Glutamatergic neuron (in vitro differentiated cells): ENCODE results near the gene UNC80. TPM values are rescaled to one million over a fixed set of nuclear protein-coding genes. Genes with fewer than 3 reads are reported as not detected.
"Not testable (repeated sequence)": the region's sequence is repeated elsewhere in the genome, so short reads cannot be mapped to it uniquely, and the experiment has no call there.

Experiments
- DNase-seq: peaks from one replicate; pipeline ENCODE4 v3.0.0; 2022
- H3K27ac Mint-ChIP-seq: one replicate; pipeline ENCODE4 v1.8.0; 2020; ENCODE audit warnings: mild to moderate bottlenecking, mixed read lengths, inconsistent platforms; ENCODE audit not compliant: unreplicated experiment
- H3K27me3 Mint-ChIP-seq: one replicate; pipeline ENCODE4 v1.8.0; 2020; ENCODE audit warnings: mild to moderate bottlenecking, moderate library complexity, mixed read lengths, inconsistent platforms; ENCODE audit not compliant: unreplicated experiment
- H3K36me3 Mint-ChIP-seq: one replicate; pipeline ENCODE4 v1.8.0; 2020; ENCODE audit warnings: mild to moderate bottlenecking, mixed read lengths, inconsistent platforms; ENCODE audit not compliant: unreplicated experiment
- H3K4me1 Mint-ChIP-seq: one replicate; pipeline ENCODE4 v1.8.0; 2020; ENCODE audit warnings: mild to moderate bottlenecking, low read depth, mixed read lengths, inconsistent platforms; ENCODE audit not compliant: unreplicated experiment
- H3K4me3 Mint-ChIP-seq: one replicate; pipeline ENCODE4 v1.8.0; 2020; ENCODE audit warnings: mild to moderate bottlenecking, mixed read lengths, inconsistent platforms; ENCODE audit not compliant: unreplicated experiment
- H3K9me3 Mint-ChIP-seq: one replicate; pipeline ENCODE4 v1.8.0; 2020; ENCODE audit warnings: mild to moderate bottlenecking, moderate library complexity, mixed read lengths, inconsistent platforms; ENCODE audit not compliant: unreplicated experiment
- total RNA-seq: library from RNA; stranded (reverse); fragmentation: NEBNext Ultra II Directional; extraction: Animal tissue kit (Norgen Biotek cat#: 25700); gene quantifications from one replicate; pipeline ENCODE4 v1.2.1, GENCODE V29; 2021; ENCODE audit not compliant: unreplicated experiment
- TF ChIP-seq, protein P1 (sequence below): fragments of 200-600 bp; sonication (generic); IDR thresholded peaks from one replicate; pipeline ENCODE4 v1.5.0; 2021; ENCODE audit not compliant: partially characterized antibody, unreplicated experiment

The UNC80 gene
- total RNA-seq, 1 donor from 2014 or later = 9.0 TPM

DNA sequence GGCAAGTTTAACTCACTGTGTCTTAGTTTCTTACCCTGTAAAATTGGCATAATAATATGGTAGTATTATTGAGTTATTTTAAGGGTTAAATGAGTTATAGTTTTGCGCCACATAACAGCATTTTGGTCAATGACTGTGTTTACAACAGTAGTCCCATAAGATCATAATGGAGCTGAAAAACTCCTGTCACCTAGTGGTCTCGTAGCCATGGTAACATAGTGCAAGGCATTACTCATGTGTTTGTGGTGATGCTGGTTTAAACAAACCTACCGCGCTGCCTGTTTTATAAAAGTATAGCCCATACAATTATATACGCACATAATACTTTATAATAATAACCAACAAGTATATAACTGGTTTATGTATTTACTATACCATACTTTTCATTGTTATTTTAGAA is 15.8 kb downstream of the UNC80 start:
- TF ChIP-seq, protein P1, sequence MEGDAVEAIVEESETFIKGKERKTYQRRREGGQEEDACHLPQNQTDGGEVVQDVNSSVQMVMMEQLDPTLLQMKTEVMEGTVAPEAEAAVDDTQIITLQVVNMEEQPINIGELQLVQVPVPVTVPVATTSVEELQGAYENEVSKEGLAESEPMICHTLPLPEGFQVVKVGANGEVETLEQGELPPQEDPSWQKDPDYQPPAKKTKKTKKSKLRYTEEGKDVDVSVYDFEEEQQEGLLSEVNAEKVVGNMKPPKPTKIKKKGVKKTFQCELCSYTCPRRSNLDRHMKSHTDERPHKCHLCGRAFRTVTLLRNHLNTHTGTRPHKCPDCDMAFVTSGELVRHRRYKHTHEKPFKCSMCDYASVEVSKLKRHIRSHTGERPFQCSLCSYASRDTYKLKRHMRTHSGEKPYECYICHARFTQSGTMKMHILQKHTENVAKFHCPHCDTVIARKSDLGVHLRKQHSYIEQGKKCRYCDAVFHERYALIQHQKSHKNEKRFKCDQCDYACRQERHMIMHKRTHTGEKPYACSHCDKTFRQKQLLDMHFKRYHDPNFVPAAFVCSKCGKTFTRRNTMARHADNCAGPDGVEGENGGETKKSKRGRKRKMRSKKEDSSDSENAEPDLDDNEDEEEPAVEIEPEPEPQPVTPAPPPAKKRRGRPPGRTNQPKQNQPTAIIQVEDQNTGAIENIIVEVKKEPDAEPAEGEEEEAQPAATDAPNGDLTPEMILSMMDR = no peak
- Mint-ChIP-seq H3K36me3 (no peaks in the 10 kb centered on the region), H3K27ac (no peak overlapping the region), H3K4me3 (no peak overlapping the region), H3K27me3 (no peaks in the 10 kb centered on the region), H3K4me1 (peaks cover 3% of the 10 kb centered on the region), H3K9me3 (no peaks in the 10 kb centered on the region)
- DNase-seq = no peak

DNA sequence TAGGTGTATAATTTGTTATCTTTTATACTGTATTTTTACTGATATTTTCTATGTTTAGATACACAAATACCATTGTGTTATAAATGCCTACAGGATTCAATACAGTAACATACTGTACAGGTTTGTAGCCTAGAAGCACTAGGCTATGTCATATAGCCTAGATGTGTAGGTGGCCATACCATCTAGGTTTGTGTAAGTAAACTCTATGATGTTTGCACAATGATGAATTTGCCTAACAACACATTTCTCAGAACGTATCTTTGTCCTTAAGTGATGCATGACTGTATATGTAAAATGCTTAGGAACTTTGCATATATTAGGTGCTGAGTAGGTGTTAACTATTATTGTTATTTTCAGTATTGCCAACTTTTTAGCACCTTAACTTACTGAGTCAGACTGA is 17.3 kb downstream of the UNC80 start:
- TF ChIP-seq, protein P1 = no peak
- DNase-seq = no peak
- Mint-ChIP-seq H3K36me3 (no peaks in the 10 kb centered on the region), H3K4me1 (peaks cover 3% of the 10 kb centered on the region), H3K4me3 (no peak overlapping the region), H3K27ac (no peak overlapping the region), H3K9me3 (no peaks in the 10 kb centered on the region), H3K27me3 (no peaks in the 10 kb centered on the region)

DNA sequence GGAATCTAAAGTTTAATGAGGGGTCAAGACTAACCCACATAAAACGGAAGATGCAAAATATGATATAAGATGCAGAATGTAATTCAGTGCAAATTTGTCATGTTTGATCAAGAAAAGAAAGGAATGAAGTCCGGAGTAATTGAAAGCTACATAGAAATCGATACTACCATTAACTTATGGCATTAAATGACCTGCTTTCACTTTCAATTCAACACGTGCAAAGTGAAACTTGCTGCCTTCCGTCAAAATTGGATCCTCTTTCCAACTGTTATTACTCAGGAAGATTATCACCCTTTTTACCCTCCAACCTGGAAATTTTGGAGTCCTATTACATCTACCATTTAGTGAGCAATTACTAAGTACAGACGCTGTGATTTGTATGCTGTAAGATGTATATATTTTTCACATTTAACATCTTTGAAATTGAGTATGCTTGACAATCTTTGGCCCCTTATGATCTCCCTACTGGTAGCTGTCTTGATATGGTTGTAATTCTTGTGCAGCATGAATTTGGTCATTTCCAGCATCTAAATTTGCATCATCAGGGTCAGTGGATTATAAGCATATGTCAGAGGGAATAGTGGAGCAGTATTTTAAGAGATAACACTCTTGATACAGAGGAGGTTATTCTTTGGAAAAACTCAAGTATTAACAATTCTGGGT is 18.6 kb downstream of the UNC80 start:
- TF ChIP-seq, protein P1 = no peak
- peaks cover 3% of the 10 kb centered on the region for H3K4me1 Mint-ChIP-seq
- no peak for DNase-seq
- H3K27me3 Mint-ChIP-seq = no peaks in the 10 kb centered on the region
- no peak overlapping the region for H3K4me3 Mint-ChIP-seq
- H3K36me3 Mint-ChIP-seq = peaks cover 6% of the 10 kb centered on the region
- no peak overlapping the region for H3K27ac Mint-ChIP-seq
- no peaks in the 10 kb centered on the region for H3K9me3 Mint-ChIP-seq

DNA sequence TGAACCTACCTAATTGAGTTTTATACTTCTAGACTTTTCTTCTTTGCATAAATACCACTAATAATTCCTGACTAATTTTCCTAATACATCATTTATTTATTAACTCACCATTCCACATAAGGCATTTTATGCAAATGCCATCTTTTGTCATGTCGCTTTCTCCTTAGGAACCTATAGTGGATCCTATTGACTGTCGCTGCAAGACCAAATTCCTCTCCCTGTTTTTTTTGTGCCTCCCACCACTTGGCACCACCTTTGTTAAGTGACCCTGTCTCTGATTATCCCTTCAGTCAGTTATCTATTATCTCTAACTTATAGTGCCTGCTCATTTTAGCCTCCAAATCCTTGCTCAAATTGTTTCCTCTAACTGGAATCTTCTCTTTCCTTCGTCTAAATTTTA is 19.5 kb downstream of the UNC80 start:
- Mint-ChIP-seq H3K4me3 (no peak overlapping the region), H3K36me3 (peaks cover 6% of the 10 kb centered on the region), H3K27me3 (no peaks in the 10 kb centered on the region), H3K4me1 (no peaks in the 10 kb centered on the region), H3K27ac (no peak overlapping the region), H3K9me3 (no peaks in the 10 kb centered on the region)
- DNase-seq = no peak
- TF ChIP-seq, protein P1 = no peak

DNA sequence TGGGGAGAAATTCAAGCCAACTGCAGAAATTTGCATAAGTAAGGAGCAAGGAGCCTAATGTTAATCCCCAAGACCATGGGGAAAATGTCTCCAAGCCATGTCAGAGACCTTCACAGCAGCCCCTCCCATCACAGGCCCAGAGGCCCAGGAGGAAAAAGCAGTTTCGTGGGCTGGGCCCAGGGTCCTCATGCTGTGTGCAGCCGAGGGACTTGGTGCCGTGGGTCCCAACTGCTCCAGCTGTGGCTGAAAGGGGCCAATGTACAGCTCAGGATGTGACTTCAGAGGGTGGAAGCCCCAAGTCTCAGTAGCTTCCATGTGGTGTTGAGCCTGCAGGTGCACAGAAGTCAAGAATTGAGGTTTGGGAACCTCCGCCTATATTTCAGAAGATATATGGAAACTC is 23.8 kb downstream of the UNC80 start:
- H3K4me3 Mint-ChIP-seq, H3K9me3 Mint-ChIP-seq: not testable (repeated sequence)
- peaks cover 20% of the 10 kb centered on the region for H3K36me3 Mint-ChIP-seq

More for the DNA sequence above, 23.8 kb downstream of the UNC80 start:
- DNase-seq, H3K27ac Mint-ChIP-seq, H3K4me1 Mint-ChIP-seq, H3K27me3 Mint-ChIP-seq: not testable (repeated sequence)
